ENCODE results near the gene RNF130.

Gene RNF130

DNA sequence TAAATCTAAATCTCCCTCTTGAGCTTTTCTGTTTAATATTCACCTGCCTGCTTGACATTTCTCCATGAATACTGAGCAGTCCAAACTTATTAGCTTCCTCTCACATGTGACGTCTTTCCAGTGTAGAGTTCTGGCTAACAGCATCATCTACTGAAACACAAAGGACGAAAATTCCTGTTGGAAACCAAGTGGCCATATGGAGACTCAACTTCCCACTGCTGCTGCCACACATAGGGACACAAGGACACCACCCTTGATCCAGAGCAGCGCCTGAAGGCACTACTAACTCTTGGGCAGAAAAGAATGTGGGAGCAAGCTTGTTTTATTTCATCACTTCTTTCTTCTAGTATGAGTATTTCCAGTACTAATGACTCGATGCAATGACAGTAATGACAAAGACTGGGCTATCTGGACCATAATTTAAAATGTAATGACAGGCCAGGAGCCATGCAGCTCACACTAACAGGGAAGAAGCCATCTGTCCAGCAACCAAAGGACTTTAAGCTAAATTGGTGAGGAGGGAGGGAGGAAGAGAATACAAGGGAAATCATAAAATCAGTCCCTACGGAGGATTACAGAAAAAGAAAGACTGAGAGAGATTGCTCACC is 19.2 kb downstream of the RNF130 start (continued):
- TF ChIP-seq, protein P1, sequence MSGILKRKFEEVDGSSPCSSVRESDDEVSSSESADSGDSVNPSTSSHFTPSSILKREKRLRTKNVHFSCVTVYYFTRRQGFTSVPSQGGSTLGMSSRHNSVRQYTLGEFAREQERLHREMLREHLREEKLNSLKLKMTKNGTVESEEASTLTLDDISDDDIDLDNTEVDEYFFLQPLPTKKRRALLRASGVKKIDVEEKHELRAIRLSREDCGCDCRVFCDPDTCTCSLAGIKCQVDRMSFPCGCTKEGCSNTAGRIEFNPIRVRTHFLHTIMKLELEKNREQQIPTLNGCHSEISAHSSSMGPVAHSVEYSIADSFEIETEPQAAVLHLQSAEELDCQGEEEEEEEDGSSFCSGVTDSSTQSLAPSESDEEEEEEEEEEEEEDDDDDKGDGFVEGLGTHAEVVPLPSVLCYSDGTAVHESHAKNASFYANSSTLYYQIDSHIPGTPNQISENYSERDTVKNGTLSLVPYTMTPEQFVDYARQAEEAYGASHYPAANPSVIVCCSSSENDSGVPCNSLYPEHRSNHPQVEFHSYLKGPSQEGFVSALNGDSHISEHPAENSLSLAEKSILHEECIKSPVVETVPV (CRISPR knock-in tag; IDR thresholded peaks at IDR 0.05) = no peak
- TF ChIP-seq OSR1 (CRISPR knock-in tag; IDR thresholded peaks at IDR 0.05) = no peak
- no peak for TF ChIP-seq TOX (CRISPR knock-in tag; IDR thresholded peaks at IDR 0.05; ENCODE audit: borderline replicate concordance)

DNA sequence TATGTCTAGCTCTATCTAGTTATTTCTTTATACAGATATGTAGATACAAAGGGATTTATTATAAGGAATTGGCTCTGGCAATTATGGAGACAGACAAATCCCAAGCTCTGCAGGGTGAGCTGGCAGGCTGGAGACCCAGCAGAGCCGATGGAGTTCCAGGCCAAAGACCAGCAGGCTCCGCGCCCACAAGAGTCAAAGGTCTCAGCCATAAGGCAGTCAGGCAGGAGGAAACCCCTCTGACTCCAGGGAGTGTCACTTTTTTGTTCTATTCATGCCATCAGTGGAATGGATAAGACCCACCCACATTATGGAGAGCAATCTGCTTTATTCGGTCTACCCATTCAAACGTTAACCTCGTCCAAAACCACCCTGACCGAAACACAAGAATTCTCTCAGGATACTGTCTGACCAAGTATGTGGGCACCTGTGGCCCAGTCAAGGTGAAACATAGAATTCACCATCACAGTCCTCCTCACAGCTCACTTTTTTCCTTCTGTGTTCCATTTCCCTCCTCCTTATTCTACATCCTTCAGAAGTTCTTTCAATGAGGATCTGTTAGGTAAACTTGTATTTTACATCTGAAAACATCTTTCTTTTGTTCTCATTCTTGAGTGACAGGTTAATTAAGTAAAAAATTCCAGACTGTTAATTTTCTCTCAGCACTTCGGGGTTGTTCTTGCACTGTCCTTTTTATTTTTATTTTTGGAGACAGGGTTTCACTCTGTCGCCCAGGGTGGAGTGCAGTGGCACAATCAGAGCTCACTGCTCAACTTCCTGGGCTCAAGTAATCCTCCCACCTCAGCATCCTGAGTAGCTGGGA is 21.2 kb downstream of the RNF130 start:
- no peak for ATAC-seq
- TF ChIP-seq ZC3H10 (CRISPR knock-in tag; IDR thresholded peaks at IDR 0.05) (no peak), ZNF70 (CRISPR knock-in tag; IDR thresholded peaks at IDR 0.05) (no peak), RARB (CRISPR knock-in tag; IDR thresholded peaks at IDR 0.05) (no peak), OSR1 (CRISPR knock-in tag; IDR thresholded peaks at IDR 0.05) (no peak), ESRRG (CRISPR knock-in tag; IDR thresholded peaks at IDR 0.05) (no peak), CSDC2 (CRISPR knock-in tag; IDR thresholded peaks at IDR 0.05) (no peak), TOX (CRISPR knock-in tag; IDR thresholded peaks at IDR 0.05; ENCODE audit: borderline replicate concordance) (no peak), GLIS3 (CRISPR knock-in tag; IDR thresholded peaks at IDR 0.05) (no peak)
- TF ChIP-seq, protein P1 (CRISPR knock-in tag; IDR thresholded peaks at IDR 0.05) = no peak
- TF ChIP-seq, protein P2, sequence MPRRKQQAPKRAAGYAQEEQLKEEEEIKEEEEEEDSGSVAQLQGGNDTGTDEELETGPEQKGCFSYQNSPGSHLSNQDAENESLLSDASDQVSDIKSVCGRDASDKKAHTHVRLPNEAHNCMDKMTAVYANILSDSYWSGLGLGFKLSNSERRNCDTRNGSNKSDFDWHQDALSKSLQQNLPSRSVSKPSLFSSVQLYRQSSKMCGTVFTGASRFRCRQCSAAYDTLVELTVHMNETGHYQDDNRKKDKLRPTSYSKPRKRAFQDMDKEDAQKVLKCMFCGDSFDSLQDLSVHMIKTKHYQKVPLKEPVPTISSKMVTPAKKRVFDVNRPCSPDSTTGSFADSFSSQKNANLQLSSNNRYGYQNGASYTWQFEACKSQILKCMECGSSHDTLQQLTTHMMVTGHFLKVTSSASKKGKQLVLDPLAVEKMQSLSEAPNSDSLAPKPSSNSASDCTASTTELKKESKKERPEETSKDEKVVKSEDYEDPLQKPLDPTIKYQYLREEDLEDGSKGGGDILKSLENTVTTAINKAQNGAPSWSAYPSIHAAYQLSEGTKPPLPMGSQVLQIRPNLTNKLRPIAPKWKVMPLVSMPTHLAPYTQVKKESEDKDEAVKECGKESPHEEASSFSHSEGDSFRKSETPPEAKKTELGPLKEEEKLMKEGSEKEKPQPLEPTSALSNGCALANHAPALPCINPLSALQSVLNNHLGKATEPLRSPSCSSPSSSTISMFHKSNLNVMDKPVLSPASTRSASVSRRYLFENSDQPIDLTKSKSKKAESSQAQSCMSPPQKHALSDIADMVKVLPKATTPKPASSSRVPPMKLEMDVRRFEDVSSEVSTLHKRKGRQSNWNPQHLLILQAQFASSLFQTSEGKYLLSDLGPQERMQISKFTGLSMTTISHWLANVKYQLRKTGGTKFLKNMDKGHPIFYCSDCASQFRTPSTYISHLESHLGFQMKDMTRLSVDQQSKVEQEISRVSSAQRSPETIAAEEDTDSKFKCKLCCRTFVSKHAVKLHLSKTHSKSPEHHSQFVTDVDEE (CRISPR knock-in tag; IDR thresholded peaks at IDR 0.05) = no peak
- TF ChIP-seq, protein P3, sequence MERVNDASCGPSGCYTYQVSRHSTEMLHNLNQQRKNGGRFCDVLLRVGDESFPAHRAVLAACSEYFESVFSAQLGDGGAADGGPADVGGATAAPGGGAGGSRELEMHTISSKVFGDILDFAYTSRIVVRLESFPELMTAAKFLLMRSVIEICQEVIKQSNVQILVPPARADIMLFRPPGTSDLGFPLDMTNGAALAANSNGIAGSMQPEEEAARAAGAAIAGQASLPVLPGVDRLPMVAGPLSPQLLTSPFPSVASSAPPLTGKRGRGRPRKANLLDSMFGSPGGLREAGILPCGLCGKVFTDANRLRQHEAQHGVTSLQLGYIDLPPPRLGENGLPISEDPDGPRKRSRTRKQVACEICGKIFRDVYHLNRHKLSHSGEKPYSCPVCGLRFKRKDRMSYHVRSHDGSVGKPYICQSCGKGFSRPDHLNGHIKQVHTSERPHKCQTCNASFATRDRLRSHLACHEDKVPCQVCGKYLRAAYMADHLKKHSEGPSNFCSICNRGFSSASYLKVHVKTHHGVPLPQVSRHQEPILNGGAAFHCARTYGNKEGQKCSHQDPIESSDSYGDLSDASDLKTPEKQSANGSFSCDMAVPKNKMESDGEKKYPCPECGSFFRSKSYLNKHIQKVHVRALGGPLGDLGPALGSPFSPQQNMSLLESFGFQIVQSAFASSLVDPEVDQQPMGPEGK (CRISPR knock-in tag; IDR thresholded peaks at IDR 0.05; ENCODE audit: borderline replicate concordance) = no peak

DNA sequence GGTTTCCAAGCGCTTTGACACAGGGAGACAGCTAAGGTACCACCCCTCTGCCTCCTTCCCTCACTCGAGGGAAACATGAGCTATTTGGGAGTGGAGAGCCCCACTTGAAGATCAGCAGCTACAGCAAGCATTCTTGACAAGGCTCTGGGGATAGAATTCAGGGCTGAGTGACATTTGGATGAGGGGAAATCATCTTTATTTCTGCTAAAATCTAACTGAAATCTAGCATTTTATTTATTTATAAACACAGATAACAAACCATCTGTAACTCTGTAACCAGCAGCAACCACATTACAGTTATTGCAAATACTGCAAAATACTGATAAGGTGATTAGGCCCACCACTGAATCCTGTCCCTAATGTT is 22.4 kb downstream of the RNF130 start:
- ATAC-seq = peak; percentile 28; the same call in 1 of the 3 replicates
- TF ChIP-seq TOX (CRISPR knock-in tag; IDR thresholded peaks at IDR 0.05; ENCODE audit: borderline replicate concordance) (no peak), ISL1 (CRISPR knock-in tag; IDR thresholded peaks at IDR 0.05) (no peak), BACH2 (CRISPR knock-in tag; IDR thresholded peaks at IDR 0.05; ENCODE audit: borderline replicate concordance) (no peak), TCF4 (CRISPR knock-in tag; IDR thresholded peaks at IDR 0.05; ENCODE audit: borderline replicate concordance) (no peak), OSR1 (CRISPR knock-in tag; IDR thresholded peaks at IDR 0.05) (no peak), PPARA (CRISPR knock-in tag; IDR thresholded peaks at IDR 0.05; ENCODE audit: borderline replicate concordance) (no peak), ZFP30 (CRISPR knock-in tag; IDR thresholded peaks at IDR 0.05) (no peak), ZNF565 (CRISPR knock-in tag; conservative IDR thresholded peaks at IDR 0.05; ENCODE audit: low read depth) (no peak), SNAI2 (CRISPR knock-in tag; IDR thresholded peaks at IDR 0.05) (no peak), RARB (CRISPR knock-in tag; IDR thresholded peaks at IDR 0.05) (no peak), GLIS3 (CRISPR knock-in tag; IDR thresholded peaks at IDR 0.05) (no peak), ARNTL (CRISPR knock-in tag; IDR thresholded peaks at IDR 0.05; ENCODE audit: borderline replicate concordance, low read depth) (no peak), ZNF8 (CRISPR knock-in tag; IDR thresholded peaks at IDR 0.05) (no peak), ESRRG (CRISPR knock-in tag; IDR thresholded peaks at IDR 0.05) (no peak), CSDC2 (CRISPR knock-in tag; IDR thresholded peaks at IDR 0.05) (no peak)
- TF ChIP-seq, protein P4, sequence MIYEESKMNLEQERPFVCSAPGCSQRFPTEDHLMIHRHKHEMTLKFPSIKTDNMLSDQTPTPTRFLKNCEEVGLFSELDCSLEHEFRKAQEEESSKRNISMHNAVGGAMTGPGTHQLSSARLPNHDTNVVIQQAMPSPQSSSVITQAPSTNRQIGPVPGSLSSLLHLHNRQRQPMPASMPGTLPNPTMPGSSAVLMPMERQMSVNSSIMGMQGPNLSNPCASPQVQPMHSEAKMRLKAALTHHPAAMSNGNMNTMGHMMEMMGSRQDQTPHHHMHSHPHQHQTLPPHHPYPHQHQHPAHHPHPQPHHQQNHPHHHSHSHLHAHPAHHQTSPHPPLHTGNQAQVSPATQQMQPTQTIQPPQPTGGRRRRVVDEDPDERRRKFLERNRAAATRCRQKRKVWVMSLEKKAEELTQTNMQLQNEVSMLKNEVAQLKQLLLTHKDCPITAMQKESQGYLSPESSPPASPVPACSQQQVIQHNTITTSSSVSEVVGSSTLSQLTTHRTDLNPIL (CRISPR knock-in tag; IDR thresholded peaks at IDR 0.05; ENCODE audit: low read depth) = no peak
- TF ChIP-seq, protein P2 (CRISPR knock-in tag; IDR thresholded peaks at IDR 0.05) = no peak
- TF ChIP-seq, protein P1 (CRISPR knock-in tag; IDR thresholded peaks at IDR 0.05) = no peak

All from SK-N-SH treated with all-trans-retinoic acid at 6 μM for 48 hours (cell line).